DMS153 treated with DMSO at 0.1 percent for 48 hours (cell line): ENCODE results near the gene TLNRD1.

Experiments used
- DNase-seq: peaks from one replicate; lab custom pipeline; 2025; ENCODE audit not compliant: unreplicated experiment; lab: John Stamatoyannopoulos, UW

The TLNRD1 gene

GRCh38 chr15:81053621-81054020 is 52.9 kb downstream of the TLNRD1 start:
- no peak for DNase-seq

- no peak for DNase-seq
Measured at GRCh38 chr15:81054236-81054635, 53.5 kb downstream of the TLNRD1 start.
